Gastroesophageal sphincter (tissue), 4 donors: ENCODE results near the gene NEU4. TPM values are rescaled to one million over a fixed set of nuclear protein-coding genes. Genes with fewer than 3 reads are reported as not detected.

Experiments used
- ATAC-seq: fragments of 150-250 bp; one replicate; pipeline ENCODE4 v1.9.1; 2016; ENCODE audit warnings: mild to moderate bottlenecking, moderate library complexity
- H3K27ac ChIP-seq, 4 donors: fragments of 200-600 bp; sonication (generic) in 3 of 4; 1 replicate in 3 of 4; 2 replicates in 1 of 4; pipeline ENCODE4 v1.5.1; 2016 to 2019
- H3K27me3 ChIP-seq: fragments of 200-600 bp; sonication (generic); one replicate; pipeline ENCODE4 v1.5.1; 2019
- H3K36me3 ChIP-seq, 2 donors: fragments of 200-600 bp; sonication (generic); one replicate each; pipeline ENCODE4 v1.5.1; 2019; ENCODE audit warnings: control low read depth in 1 of 2
- H3K4me1 ChIP-seq, 3 donors: fragments of 200-600 bp; sonication (generic); 1 replicate in 2 of 3; 2 replicates in 1 of 3; pipeline ENCODE4 v1.5.1; 2016 to 2019; ENCODE audit warnings: control low read depth in 2 of 3
- H3K4me3 ChIP-seq, 2 donors: fragments of 200-600 bp; sonication (generic); one replicate each; pipeline ENCODE4 v1.5.1; 2019; ENCODE audit warnings: mild to moderate bottlenecking in 1 of 2, moderate library complexity in 1 of 2
- H3K9me3 ChIP-seq, 3 donors: fragments of 200-600 bp; sonication (generic); one replicate each; pipeline ENCODE4 v1.5.1; 2017 to 2019; ENCODE audit warnings: control low read depth in 2 of 3
- EP300 ChIP-seq: sonication (generic); formaldehyde crosslinking; IDR thresholded peaks from one replicate; pipeline ENCODE4 v1.6.1; 2017; ENCODE audit warnings: antibody characterized with exemption, mild to moderate bottlenecking
- POLR2A ChIP-seq, 2 donors: fragments of 450-650 bp; IDR thresholded peaks; one replicate each; pipeline ENCODE4 v1.6.1; 2017; ENCODE audit warnings: antibody characterized with exemption in 2 of 2, mild to moderate bottlenecking in 2 of 2, moderate library complexity in 1 of 2
- POLR2AphosphoS5 ChIP-seq: sonication (generic); formaldehyde crosslinking; IDR thresholded peaks from one replicate; pipeline ENCODE4 v1.6.1; 2017; ENCODE audit warnings: antibody characterized with exemption
- WGBS, 2 donors: methylation state at CpG; one replicate each; pipeline ENCODE4 v1.1.5; 2018; ENCODE audit warnings: low coverage in 1 of 2; 5-methylcytosine and 5-hydroxymethylcytosine counted together
- total RNA-seq, 4 donors: library from RNA; depleted of rRNA; stranded (reverse); fragments of >200 nt; gene quantifications; one replicate each; pipeline ENCODE4 v1.1.0, GENCODE V29; 2016
- TF ChIP-seq, protein P1 (sequence below), 4 experiments: fragments of 200-600 bp in 2 of 4; fragments of 450-650 bp in 2 of 4; sonication (generic) in 1 of 4; IDR thresholded peaks; one replicate each; pipeline ENCODE4 v1.5.1; 2017 to 2019; ENCODE audit warnings: antibody characterized with exemption in 4 of 4, mild to moderate bottlenecking in 2 of 4, moderate library complexity in 2 of 4

NEU4 gene
- total RNA-seq, 4 donors from 2014 or later, result 0.47 to 2.0 TPM; not detected in 2

- Histone ChIP-seq H3K4me1 (peaks cover 0 to 11% (median 4%) of the 10 kb centered on the region in 3 donors), H3K4me3 (no peak overlapping the region), H3K27ac (no peak overlapping the region), H3K36me3 (no peaks in the 10 kb centered on the region), H3K27me3 (peaks cover 5% of the 10 kb centered on the region), H3K9me3 (no peaks in the 10 kb centered on the region)
- TF ChIP-seq POLR2A (IDR thresholded peaks at IDR 0.05), result no peak
- TF ChIP-seq EP300, result no peak
- TF ChIP-seq, protein P1, sequence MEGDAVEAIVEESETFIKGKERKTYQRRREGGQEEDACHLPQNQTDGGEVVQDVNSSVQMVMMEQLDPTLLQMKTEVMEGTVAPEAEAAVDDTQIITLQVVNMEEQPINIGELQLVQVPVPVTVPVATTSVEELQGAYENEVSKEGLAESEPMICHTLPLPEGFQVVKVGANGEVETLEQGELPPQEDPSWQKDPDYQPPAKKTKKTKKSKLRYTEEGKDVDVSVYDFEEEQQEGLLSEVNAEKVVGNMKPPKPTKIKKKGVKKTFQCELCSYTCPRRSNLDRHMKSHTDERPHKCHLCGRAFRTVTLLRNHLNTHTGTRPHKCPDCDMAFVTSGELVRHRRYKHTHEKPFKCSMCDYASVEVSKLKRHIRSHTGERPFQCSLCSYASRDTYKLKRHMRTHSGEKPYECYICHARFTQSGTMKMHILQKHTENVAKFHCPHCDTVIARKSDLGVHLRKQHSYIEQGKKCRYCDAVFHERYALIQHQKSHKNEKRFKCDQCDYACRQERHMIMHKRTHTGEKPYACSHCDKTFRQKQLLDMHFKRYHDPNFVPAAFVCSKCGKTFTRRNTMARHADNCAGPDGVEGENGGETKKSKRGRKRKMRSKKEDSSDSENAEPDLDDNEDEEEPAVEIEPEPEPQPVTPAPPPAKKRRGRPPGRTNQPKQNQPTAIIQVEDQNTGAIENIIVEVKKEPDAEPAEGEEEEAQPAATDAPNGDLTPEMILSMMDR (IDR thresholded peaks at IDR 0.05), result no peak
- WGBS, 2 donors, result no CpG with 5 or more reads among the region's 27 CpGs
- no peak for ATAC-seq
These were observed 44.8 kb downstream of the NEU4 start for GRCh38 chr2:241853651-241854341.

- peaks cover 13% of the 10 kb centered on the region for H3K27me3 ChIP-seq
- no peak overlapping the region for H3K4me3 ChIP-seq
- WGBS, 2 donors, result 73% methylated on average over 3 of the region's 21 CpGs; no CpG with 5 or more reads in 1 of the 2 donors
- no peaks in the 10 kb centered on the region for H3K36me3 ChIP-seq
- TF ChIP-seq EP300 (no peak), POLR2A (IDR thresholded peaks at IDR 0.05) (no peak)
- TF ChIP-seq, protein P1 (IDR thresholded peaks at IDR 0.05), result no peak
- H3K27ac ChIP-seq, result no peak overlapping the region
- no peaks in the 10 kb centered on the region for H3K9me3 ChIP-seq
- ATAC-seq, result no peak
- peaks cover 0 to 19% (median 12%) of the 10 kb centered on the region in 3 donors for H3K4me1 ChIP-seq
These were observed 45.6 kb downstream of the NEU4 start for GRCh38 chr2:241854342-241855244.

- no peaks in the 10 kb centered on the region for H3K36me3 ChIP-seq
- no peak overlapping the region for H3K27ac ChIP-seq
- no peak for TF ChIP-seq POLR2AphosphoS5
- TF ChIP-seq, protein P1 (IDR thresholded peaks at IDR 0.05), result no peak
- no peak for TF ChIP-seq EP300
- TF ChIP-seq POLR2A (IDR thresholded peaks at IDR 0.05), result no peak
- WGBS, 2 donors, result 80% methylated on average over 2 of the region's 18 CpGs; no CpG with 5 or more reads in 1 of the 2 donors
- H3K27me3 ChIP-seq, result peaks cover 14% of the 10 kb centered on the region
- H3K9me3 ChIP-seq, result no peaks in the 10 kb centered on the region
- H3K4me3 ChIP-seq, result no peak overlapping the region
- no peak for ATAC-seq
- peaks cover 0 to 27% (median 18%) of the 10 kb centered on the region in 3 donors for H3K4me1 ChIP-seq
These were observed 46.4 kb downstream of the NEU4 start for GRCh38 chr2:241855245-241855887.

DNA sequence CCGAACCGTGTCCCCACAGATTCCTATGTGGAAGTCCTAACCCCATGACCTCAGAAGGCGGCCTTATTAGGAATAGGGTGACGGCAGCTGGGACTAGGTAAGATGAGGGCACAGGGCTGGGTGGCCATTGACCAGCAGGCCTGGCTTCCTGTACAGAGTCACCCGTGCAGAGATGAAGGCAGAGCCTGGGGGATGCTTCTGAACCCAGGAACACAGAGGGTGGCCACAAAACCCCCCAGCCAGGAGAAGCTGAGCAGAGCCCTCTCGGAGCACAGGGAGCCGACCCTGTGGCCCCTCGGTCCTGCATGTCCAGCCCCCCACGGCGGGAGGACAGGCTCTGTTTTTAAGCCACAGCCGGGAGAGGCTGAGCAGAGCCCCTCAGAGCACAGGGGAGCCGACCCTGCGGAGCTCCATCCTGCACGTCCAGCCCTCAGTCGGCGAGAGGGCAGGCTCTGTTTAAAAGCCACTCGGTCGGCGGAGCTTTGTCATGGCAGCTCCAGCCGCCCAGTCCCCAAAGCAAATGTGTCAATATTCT, 47.0 kb downstream of the NEU4 start:
- Histone ChIP-seq H3K27ac (no peak overlapping the region), H3K4me1 (peaks cover 0 to 32% (median 19%) of the 10 kb centered on the region in 3 donors), H3K4me3 (no peak overlapping the region), H3K9me3 (no peaks in the 10 kb centered on the region), H3K36me3 (no peaks in the 10 kb centered on the region), H3K27me3 (peaks cover 14% of the 10 kb centered on the region)
- WGBS, 2 donors, result 80 to 100% methylated on average over 1 to 10 of the region's 20 CpGs
- no peak for ATAC-seq
- TF ChIP-seq, protein P1 (IDR thresholded peaks at IDR 0.05), result no peak
- TF ChIP-seq POLR2AphosphoS5, result no peak
- no peak for TF ChIP-seq EP300
- no peak for TF ChIP-seq POLR2A (IDR thresholded peaks at IDR 0.05)
